Naive thymus-derived CD8-positive, alpha-beta T cell (primary cell): Measurements from ENCODE around the gene MEX3B. TPM values are rescaled to one million over a fixed set of nuclear protein-coding genes. Genes with fewer than 3 reads are reported as not detected.

Experiments
- polyA plus RNA-seq, 3 donors: library from polyadenylated mRNA; unstranded; fragments of 300-500 nt; fragmentation: Illumina TruSeq; gene quantifications; one replicate each; pipeline ENCODE4 v1.2.3, GENCODE V29; 2021
- total RNA-seq, 8 experiments: library from RNA in 2 of 8; stranded (reverse) in 2 of 8; gene quantifications; one replicate each; pipeline ENCODE4 v1.2.3 and lab custom pipeline; 2021 to 2026

The MEX3B gene
- total and polyA plus RNA-seq, 5 experiments from 2014 or later, result 1.5 to 1.8 TPM; not detected in 3

Other genes with a start within 250 kb of the MEX3B start
- gene EFL1, start 216.7 kb upstream of the MEX3B start, total RNA-seq, result 10 to 100 TPM; 20.5 to 22.6 TPM
- 10 to 100 TPM; 10.5 to 15.9 (median 13.9) TPM for gene EFL1, start 216.7 kb upstream of the MEX3B start, polyA plus RNA-seq
- gene SAXO2, start 216.8 kb upstream of the MEX3B start, total RNA-seq, result 1 to 10 TPM; 3.9 to 5.1 TPM
- 1 to 10 TPM in 2 of 3 donors, not detected in 1; 2.1 TPM for gene SAXO2, start 216.8 kb upstream of the MEX3B start, polyA plus RNA-seq